Measurements from ENCODE around the gene MCRIP1. TPM values are rescaled to one million over a fixed set of nuclear protein-coding genes. Genes with fewer than 3 reads are reported as not detected.

MCRIP1 gene
- total and polyA plus RNA-seq, 2 of the 13 experiments (the other 11 are each of a cell fraction or from before 2014, with no cell fraction given), result 79.7 to 84.9 TPM

GRCh38 chr17:81869221-81870130 lies 36.4 kb upstream of the MCRIP1 start (continued):
- TF ChIP-seq ZNF333 (CRISPR knock-in tag; IDR thresholded peaks at IDR 0.05; ENCODE audit: borderline replicate concordance) (peak; percentile 53; the same call in 1 of the 2 replicates), SUZ12 (IDR thresholded peaks at IDR 0.05; ENCODE audit: low read depth, low read length) (no peak), ZNF138 (CRISPR knock-in tag; IDR thresholded peaks at IDR 0.05; ENCODE audit: low read depth) (no peak), SP4 (CRISPR knock-in tag; IDR thresholded peaks at IDR 0.05) (no peak), SAFB2 (CRISPR knock-in tag; IDR thresholded peaks at IDR 0.05; ENCODE audit: borderline replicate concordance, low read depth) (no peak), STAT6 (CRISPR knock-in tag; IDR thresholded peaks at IDR 0.05; ENCODE audit: borderline replicate concordance) (no peak), NFRKB (IDR thresholded peaks at IDR 0.05) (no peak)

- DNase-seq (ENCODE audit: low spot score) (peak; percentile 59), FAIRE-seq (no peak), ATAC-seq (peak; percentile 13)
- Histone ChIP-seq H3K9ac (ENCODE audit: insufficient read depth, low read depth, low read length) (peak overlapping the region; percentile 88; the same call in 1 of the 2 replicates), H3K4me2 (ENCODE audit: low read depth, low read length) (peak overlapping the region; percentile 75), H3K36me3 (replicated peaks in 1 of 2; ENCODE audit: control insufficient read depth in 1 of 2, insufficient read depth in 2 of 2, low read length in 2 of 2) (peaks cover 16 to 29% of the 10 kb centered on the region in 2 experiments), H3K4me3 (replicated peaks in 1 of 3; ENCODE audit: insufficient read depth in 1 of 3, low read depth in 2 of 3, low read length in 3 of 3) (peak overlapping the region in 1 of 3 experiments; percentile 85; a peak in 2 of 6 replicates), H3K27me3 (ENCODE audit: control insufficient read depth in 1 of 2, insufficient read depth in 2 of 2, low read length in 2 of 2) (no peaks in the 10 kb centered on the region), H3K79me2 (ENCODE audit: insufficient read depth, low read length) (peaks cover 32% of the 10 kb centered on the region), H4K20me1 (ENCODE audit: insufficient read depth, low read length) (peaks cover 51% of the 10 kb centered on the region; the same call in 1 of the 2 replicates), H2AFZ (ENCODE audit: low read length) (no peak overlapping the region), H3K9me3 (ENCODE audit: low read length) (no peaks in the 10 kb centered on the region), H3K27ac (ENCODE audit: extremely low read length, insufficient read depth, low read length) (peak overlapping the region; percentile 80), H3K4me1 (ENCODE audit: insufficient read depth, low read length) (peaks cover 81% of the 10 kb centered on the region)
- ChIA-PET CTCF (ENCODE audit: low intra/inter-chr PET ratio, low total read pairs) (no interaction called here), POLR2A (interaction anchor here (0.7 to 2.7 kb wide), 10 partner anchors 7 to 164 kb away, joined by 3 to 26 read pairs (median 7); partner anchors contain the start of genes CENPX, LRRC45, MAFG and NPB)
- in situ Hi-C loops (cut with HindIII; ENCODE audit: extremely low pct_ligation_motif_present, low pct_unique_long_range_greater_than_20kb), result no loop called here
- BruUV-seq (replicated peaks), result TSS peak; percentile 60
- 88% methylated on average over 30 of the region's 30 CpGs for WGBS (ENCODE audit: low lambda C conversion rate)
- intact Hi-C loops (cut with micrococcal nuclease; ENCODE audit: unreplicated experiment), result loop anchor here (5.0 kb wide), 1 partner anchor 154 kb away; the partner anchor contains the start of genes CENPX and LRRC45
- TF ChIP-seq AGO2 (optimal IDR thresholded peaks at IDR 0.05; ENCODE audit: low read depth, low read length) (peak; percentile 9), CBFB (CRISPR knock-in tag; IDR thresholded peaks at IDR 0.05) (no peak), NR1H2 (CRISPR knock-in tag; IDR thresholded peaks at IDR 0.05; ENCODE audit: borderline replicate concordance, low read depth) (0 out of 2 replicates have a peak, but pooled peaks have one; percentile 16), TARDBP (CRISPR knock-in tag; IDR thresholded peaks at IDR 0.05) (no peak), RBFOX2 (IDR thresholded peaks at IDR 0.05; ENCODE audit: low read depth, low read length) (peak; percentile 76), HOXA9 (CRISPR knock-in tag; IDR thresholded peaks at IDR 0.05; ENCODE audit: borderline replicate concordance) (no peak), ZFP36L1 (CRISPR knock-in tag; IDR thresholded peaks at IDR 0.05) (peak; percentile 71; the same call in 1 of the 2 replicates), ZBTB37 (CRISPR knock-in tag; IDR thresholded peaks at IDR 0.05) (no peak), MED13 (CRISPR knock-in tag; IDR thresholded peaks at IDR 0.05) (peak; percentile 7; the same call in 1 of the 2 replicates), POLR2A (IDR thresholded peaks at IDR 0.05; ENCODE audit: insufficient read depth in 1 of 2, low read depth in 2 of 2, low read length in 2 of 2) (peak in 1 of 2 experiments; percentile 83; a peak in 2 of 4 replicates), MTA1 (CRISPR knock-in tag; IDR thresholded peaks at IDR 0.05; ENCODE audit: borderline replicate concordance) (no peak)
Observed at GRCh38 chr17:81868674-81869220, 35.7 kb upstream of the MCRIP1 start.
